GM12873 (cell line): ENCODE results near the gene SF1.

ENCODE experiments used
- TF ChIP-seq, protein P1 (sequence below): IDR thresholded peaks from 2 replicates; pipeline ENCODE4 v1.5.1; 2012; ENCODE audit warnings: low read depth, mild to moderate bottlenecking, moderate library complexity, low read length, control low read depth; ENCODE audit not compliant: insufficient read depth; ENCODE audit errors: missing control alignments

The SF1 gene

DNA sequence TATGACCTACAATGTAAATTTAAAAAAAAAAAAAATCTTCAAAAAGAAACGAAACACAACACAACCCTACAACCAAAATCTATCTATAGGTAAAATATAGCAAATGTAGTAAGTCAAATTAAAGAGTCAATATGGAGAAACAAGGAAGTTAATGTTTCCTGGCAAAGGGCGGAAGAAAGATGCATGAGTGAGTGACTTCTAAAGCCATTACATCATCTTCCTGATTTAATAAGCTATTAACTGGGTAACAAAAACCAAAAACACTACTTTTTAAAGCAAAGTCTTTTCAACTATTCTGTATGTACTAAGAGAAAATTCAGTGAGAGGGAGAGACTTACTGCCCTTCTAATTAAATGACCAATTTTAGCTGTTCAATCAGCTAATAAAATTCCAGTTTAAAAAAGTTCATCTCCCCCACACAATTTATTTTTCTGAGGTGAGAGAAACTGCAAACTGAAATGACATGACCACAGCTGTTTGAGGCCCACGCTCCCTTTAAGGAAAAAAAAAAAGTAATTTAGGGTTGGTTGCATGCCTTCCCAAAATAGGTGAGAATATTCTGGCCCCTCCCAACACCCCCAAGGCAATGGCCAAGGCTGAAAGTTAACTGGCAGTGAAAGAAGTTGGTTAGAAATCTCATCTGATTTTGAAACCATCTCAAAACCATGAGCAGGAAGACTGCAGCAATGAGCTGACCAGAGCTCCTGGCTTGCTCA lies 5.9 kb downstream of the SF1 start:
- TF ChIP-seq, protein P1, sequence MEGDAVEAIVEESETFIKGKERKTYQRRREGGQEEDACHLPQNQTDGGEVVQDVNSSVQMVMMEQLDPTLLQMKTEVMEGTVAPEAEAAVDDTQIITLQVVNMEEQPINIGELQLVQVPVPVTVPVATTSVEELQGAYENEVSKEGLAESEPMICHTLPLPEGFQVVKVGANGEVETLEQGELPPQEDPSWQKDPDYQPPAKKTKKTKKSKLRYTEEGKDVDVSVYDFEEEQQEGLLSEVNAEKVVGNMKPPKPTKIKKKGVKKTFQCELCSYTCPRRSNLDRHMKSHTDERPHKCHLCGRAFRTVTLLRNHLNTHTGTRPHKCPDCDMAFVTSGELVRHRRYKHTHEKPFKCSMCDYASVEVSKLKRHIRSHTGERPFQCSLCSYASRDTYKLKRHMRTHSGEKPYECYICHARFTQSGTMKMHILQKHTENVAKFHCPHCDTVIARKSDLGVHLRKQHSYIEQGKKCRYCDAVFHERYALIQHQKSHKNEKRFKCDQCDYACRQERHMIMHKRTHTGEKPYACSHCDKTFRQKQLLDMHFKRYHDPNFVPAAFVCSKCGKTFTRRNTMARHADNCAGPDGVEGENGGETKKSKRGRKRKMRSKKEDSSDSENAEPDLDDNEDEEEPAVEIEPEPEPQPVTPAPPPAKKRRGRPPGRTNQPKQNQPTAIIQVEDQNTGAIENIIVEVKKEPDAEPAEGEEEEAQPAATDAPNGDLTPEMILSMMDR: no peak

DNA sequence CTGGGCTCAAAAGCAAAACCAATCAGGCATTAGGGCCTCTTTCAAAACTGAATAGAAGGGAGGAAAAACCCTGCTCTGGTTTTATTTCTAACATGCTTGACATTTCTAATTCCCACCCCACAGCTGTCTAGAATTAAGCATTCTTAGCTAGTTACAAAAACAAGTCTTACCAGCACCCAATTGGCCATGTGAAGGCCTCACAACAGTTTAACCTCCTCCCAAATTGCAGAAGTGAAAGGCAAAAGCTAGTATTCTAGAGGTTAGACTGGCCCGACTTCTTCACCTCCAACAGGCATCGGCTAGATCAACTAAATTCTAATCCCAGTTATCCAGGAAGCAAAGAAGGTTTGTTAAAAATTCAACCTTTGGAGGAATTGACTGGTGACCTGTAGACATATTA lies 6.5 kb downstream of the SF1 start:
- TF ChIP-seq, protein P1: no peak

DNA sequence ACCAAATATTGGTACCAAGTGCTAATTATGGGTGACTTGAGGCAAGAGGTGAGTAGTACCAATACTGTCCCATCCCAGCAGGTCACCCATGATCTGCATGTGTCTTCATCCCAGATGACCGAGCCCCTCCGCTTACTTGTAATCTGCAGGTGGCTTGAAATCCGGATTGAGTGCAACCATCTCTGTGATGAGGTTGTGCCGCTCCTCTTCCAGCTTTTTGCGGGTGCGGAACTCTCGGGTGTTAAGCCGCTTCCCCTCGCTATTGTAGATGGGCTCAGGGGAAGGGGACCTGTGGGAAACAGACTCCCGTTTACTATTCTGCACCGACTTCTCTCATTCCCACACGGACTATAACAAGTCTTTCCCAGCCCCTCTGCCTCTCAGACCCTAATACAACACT lies 8.2 kb downstream of the SF1 start:
- TF ChIP-seq, protein P1: no peak

DNA sequence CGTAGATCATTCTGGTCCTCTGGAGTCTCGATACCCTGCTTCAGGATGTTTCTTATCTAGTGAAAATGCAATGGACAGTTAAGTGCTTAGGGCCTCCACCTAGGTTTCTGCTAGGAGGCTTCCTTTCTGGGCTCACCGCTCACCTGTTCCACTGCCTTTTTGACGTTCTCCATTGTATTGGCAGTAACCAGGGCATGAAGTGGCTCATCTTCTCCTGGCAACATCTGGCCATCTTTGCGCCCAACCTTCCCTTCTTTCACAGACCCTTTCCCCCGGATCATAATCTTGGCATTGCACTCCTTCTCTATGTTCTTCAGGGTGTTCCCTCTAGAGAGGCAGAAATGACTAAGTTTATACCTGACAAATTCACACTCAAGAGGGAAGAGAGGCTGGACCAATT lies 9.1 kb downstream of the SF1 start:
- TF ChIP-seq, protein P1: no peak

DNA sequence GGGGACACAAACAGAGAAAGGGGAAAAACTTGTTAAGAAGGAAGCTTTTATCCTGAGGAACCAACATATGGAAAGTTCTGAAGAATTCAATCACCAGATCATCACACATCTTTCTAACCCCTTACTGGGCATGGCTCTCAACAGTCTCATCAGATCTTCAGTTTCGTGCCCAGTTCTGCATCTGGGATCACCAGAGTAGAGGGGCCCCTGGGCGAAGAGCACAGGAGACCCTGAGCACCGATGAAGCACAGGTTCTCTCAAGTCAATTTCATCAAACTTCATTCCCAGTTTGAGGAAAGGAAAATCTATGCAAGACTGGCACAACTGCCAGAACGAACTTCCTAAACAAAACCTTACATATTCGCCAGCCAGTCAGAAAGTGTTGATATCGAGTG lies 10.0 kb downstream of the SF1 start:
- TF ChIP-seq, protein P1: no peak

DNA sequence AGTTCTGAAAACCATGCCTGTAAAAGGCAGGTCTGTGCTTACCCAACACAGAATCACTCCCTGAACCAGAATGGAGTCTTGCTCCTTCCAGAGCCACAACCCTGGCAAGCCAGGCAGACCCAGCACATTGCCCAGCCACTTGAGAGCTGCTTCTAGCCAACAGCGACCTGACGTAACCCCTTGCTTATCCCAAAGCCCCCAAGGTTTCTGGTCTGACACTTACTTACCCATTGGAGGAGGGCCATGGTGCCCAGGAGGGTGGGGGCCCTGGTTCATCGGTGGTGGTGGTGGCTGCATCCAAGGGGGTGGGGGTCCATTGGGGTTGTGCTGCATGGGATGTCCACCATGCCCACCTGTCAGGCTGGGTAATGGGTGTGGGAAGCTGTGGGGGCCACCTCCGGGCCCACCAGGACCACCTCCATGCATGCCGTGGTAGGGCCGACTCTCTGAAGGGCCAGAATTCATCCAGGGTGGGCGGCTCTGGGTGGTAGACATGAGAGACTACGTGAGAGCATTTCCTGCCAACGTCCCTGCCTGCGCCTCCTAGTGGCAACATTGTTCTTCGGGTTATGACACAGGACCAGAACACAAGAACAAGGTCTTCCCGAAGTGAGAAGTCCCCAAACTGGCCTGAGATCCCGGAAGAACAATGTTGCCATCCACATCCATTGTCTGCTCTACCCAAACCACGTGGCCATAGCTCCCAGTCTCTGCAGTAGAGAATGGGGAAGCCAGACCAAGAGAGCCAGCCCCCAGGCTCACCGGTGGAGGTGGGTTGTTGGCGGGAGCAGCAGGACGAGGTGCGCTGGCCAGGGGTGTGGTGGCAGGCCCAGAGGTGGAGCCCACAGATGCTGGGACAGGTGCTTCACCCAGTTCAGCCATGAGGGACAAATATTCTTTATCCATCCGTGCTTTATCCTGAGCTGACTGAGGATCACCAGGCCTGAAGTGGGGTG lies 10.7 kb downstream of the SF1 start:
- TF ChIP-seq, protein P1: peak; percentile 87

DNA sequence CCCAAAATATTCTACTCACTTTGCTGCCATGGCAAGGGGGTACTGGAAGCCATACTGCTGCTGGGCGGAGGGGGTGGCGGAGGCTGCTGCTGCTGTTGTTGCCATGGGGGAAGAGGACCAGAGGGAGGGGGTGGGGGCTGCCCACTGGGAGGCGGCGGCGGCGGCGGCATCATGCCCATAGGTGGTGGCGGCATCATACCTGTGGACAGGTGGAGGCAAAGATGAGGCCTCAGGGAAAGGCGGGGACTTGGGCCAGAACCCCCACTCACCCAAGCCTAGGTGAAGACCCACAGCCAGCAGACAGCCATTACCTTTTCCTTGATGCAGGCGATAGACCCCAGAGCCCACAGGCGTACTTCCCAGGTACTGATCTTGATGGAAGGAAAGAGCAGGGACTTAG lies 11.5 kb downstream of the SF1 start:
- TF ChIP-seq, protein P1: no peak
